HEK293 (cell line): ENCODE data around the gene ADM5.

Experiments
- BCL11B ChIP-seq: fragments of 450-650 bp; formaldehyde crosslinking; IDR thresholded peaks from 2 replicates; pipeline ENCODE4 v1.5.1; 2016; ENCODE audit warnings: low read depth, missing biosample characterization, missing genetic modification characterization
- BCL6B ChIP-seq: fragments of 450-650 bp; formaldehyde crosslinking; IDR thresholded peaks from 2 replicates; pipeline ENCODE4 v1.5.1; 2017; ENCODE audit warnings: missing biosample characterization, missing genetic modification characterization
- GFI1B ChIP-seq: fragments of 450-650 bp; formaldehyde crosslinking; IDR thresholded peaks from 2 replicates; pipeline ENCODE4 v1.5.1; 2016; ENCODE audit warnings: missing biosample characterization, missing genetic modification characterization
- GLIS2 ChIP-seq: fragments of 450-650 bp; formaldehyde crosslinking; IDR thresholded peaks from 2 replicates; pipeline ENCODE4 v1.5.1; 2016; ENCODE audit warnings: missing biosample characterization, missing genetic modification characterization
- HIC1 ChIP-seq: fragments of 450-650 bp; formaldehyde crosslinking; IDR thresholded peaks from 2 replicates; pipeline ENCODE4 v1.5.1; 2016; ENCODE audit warnings: missing biosample characterization, missing genetic modification characterization
- KLF16 ChIP-seq: fragments of 450-650 bp; formaldehyde crosslinking; IDR thresholded peaks from 2 replicates; pipeline ENCODE4 v1.5.1; 2017; ENCODE audit warnings: missing biosample characterization, missing genetic modification characterization
- KLF9 ChIP-seq: fragments of 450-650 bp; formaldehyde crosslinking; IDR thresholded peaks from 2 replicates; pipeline ENCODE4 v1.5.1; 2016; ENCODE audit warnings: missing biosample characterization, missing genetic modification characterization, low read depth
- MEIS1 ChIP-seq: sonication (generic); formaldehyde crosslinking; IDR thresholded peaks from 2 replicates; pipeline ENCODE4 v1.8.1; 2022; ENCODE audit warnings: missing genetic modification reagents, mild to moderate bottlenecking, borderline replicate concordance
- MZF1 ChIP-seq: fragments of 450-650 bp; formaldehyde crosslinking; IDR thresholded peaks from 2 replicates; pipeline ENCODE4 v1.5.1; 2017; ENCODE audit warnings: missing biosample characterization, missing genetic modification characterization, borderline replicate concordance
- OSR2 ChIP-seq: fragments of 450-650 bp; formaldehyde crosslinking; IDR thresholded peaks from 2 replicates; pipeline ENCODE4 v1.5.1; 2016; ENCODE audit warnings: missing biosample characterization, missing genetic modification characterization
- PRDM1 ChIP-seq: fragments of 450-650 bp; formaldehyde crosslinking; IDR thresholded peaks from 2 replicates; pipeline ENCODE4; 2016; ENCODE audit warnings: missing biosample characterization, missing genetic modification characterization
- RBAK ChIP-seq: fragments of 450-650 bp; formaldehyde crosslinking; IDR thresholded peaks from 2 replicates; pipeline ENCODE4 v1.5.1; 2016; ENCODE audit warnings: missing biosample characterization, missing genetic modification characterization
- REPIN1 ChIP-seq: fragments of 450-650 bp; formaldehyde crosslinking; IDR thresholded peaks from 2 replicates; pipeline ENCODE4 v1.5.1; 2017; ENCODE audit warnings: missing biosample characterization, missing genetic modification characterization, low read depth
- SP7 ChIP-seq: fragments of 450-650 bp; formaldehyde crosslinking; IDR thresholded peaks from 2 replicates; pipeline ENCODE4 v1.5.1; 2016; ENCODE audit warnings: missing biosample characterization, missing genetic modification characterization
- YY2 ChIP-seq: fragments of 450-650 bp; formaldehyde crosslinking; IDR thresholded peaks from 2 replicates; pipeline ENCODE4 v1.5.1; 2016; ENCODE audit warnings: missing biosample characterization, missing genetic modification characterization
- ZBTB6 ChIP-seq: fragments of 450-650 bp; formaldehyde crosslinking; IDR thresholded peaks from 2 replicates; pipeline ENCODE4 v1.5.1; 2017; ENCODE audit warnings: missing biosample characterization, missing genetic modification characterization
- ZEB2 ChIP-seq: fragments of 450-650 bp; formaldehyde crosslinking; IDR thresholded peaks from 2 replicates; pipeline ENCODE4 v1.5.1; 2016; ENCODE audit warnings: missing biosample characterization, missing genetic modification characterization
- ZFP41 ChIP-seq: fragments of 450-650 bp; formaldehyde crosslinking; IDR thresholded peaks from 2 replicates; pipeline ENCODE4 v1.5.1; 2016; ENCODE audit warnings: missing biosample characterization, missing genetic modification characterization, borderline replicate concordance
- ZFP69B ChIP-seq: fragments of 450-650 bp; formaldehyde crosslinking; IDR thresholded peaks from 2 replicates; pipeline ENCODE4 v1.5.1; 2016; ENCODE audit warnings: missing biosample characterization, missing genetic modification characterization
- ZNF133 ChIP-seq: fragments of 450-650 bp; formaldehyde crosslinking; IDR thresholded peaks from 2 replicates; pipeline ENCODE4 v1.5.1; 2016; ENCODE audit warnings: missing biosample characterization, missing genetic modification characterization
- ZNF2 ChIP-seq: fragments of 450-650 bp; formaldehyde crosslinking; IDR thresholded peaks from 2 replicates; pipeline ENCODE4 v1.5.1; 2016; ENCODE audit warnings: missing biosample characterization, missing genetic modification characterization
- ZNF391 ChIP-seq: fragments of 450-650 bp; formaldehyde crosslinking; IDR thresholded peaks from 2 replicates; pipeline ENCODE4 v1.5.1; 2016; ENCODE audit warnings: low read depth, missing biosample characterization, missing genetic modification characterization, borderline replicate concordance
- ZNF416 ChIP-seq: fragments of 450-650 bp; formaldehyde crosslinking; IDR thresholded peaks from 2 replicates; pipeline ENCODE4 v1.5.1; 2016; ENCODE audit warnings: missing biosample characterization, missing genetic modification characterization
- ZNF423 ChIP-seq: fragments of 450-650 bp; formaldehyde crosslinking; IDR thresholded peaks from 2 replicates; pipeline ENCODE4 v1.5.1; 2016; ENCODE audit warnings: missing biosample characterization, missing genetic modification characterization
- ZNF558 ChIP-seq: fragments of 450-650 bp; formaldehyde crosslinking; IDR thresholded peaks from 2 replicates; pipeline ENCODE4 v1.5.1; 2016; ENCODE audit warnings: missing biosample characterization, missing genetic modification characterization
- ZNF621 ChIP-seq: fragments of 450-650 bp; formaldehyde crosslinking; IDR thresholded peaks from 2 replicates; pipeline ENCODE4 v1.5.1; 2017; ENCODE audit warnings: missing biosample characterization, missing genetic modification characterization
- ZNF629 ChIP-seq: fragments of 450-650 bp; formaldehyde crosslinking; IDR thresholded peaks from 2 replicates; pipeline ENCODE4 v1.5.1; 2017; ENCODE audit warnings: missing biosample characterization, missing genetic modification characterization
- ZNF664 ChIP-seq: fragments of 450-650 bp; formaldehyde crosslinking; IDR thresholded peaks from 2 replicates; pipeline ENCODE4 v1.5.1; 2016; ENCODE audit warnings: missing biosample characterization, missing genetic modification characterization
- ZNF747 ChIP-seq: fragments of 450-650 bp; formaldehyde crosslinking; IDR thresholded peaks from 2 replicates; pipeline ENCODE4 v1.5.1; 2016; ENCODE audit warnings: missing biosample characterization, missing genetic modification characterization
- ZSCAN16 ChIP-seq: fragments of 450-650 bp; formaldehyde crosslinking; IDR thresholded peaks from 2 replicates; pipeline ENCODE4 v1.5.1; 2016; ENCODE audit warnings: missing biosample characterization, missing genetic modification characterization
- TF ChIP-seq, protein P1 (sequence below): fragments of 450-650 bp; formaldehyde crosslinking; IDR thresholded peaks from 2 replicates; pipeline ENCODE4 v1.5.1; 2017; ENCODE audit warnings: missing biosample characterization, missing genetic modification characterization
- TF ChIP-seq, protein P2 (sequence below): fragments of 450-650 bp; formaldehyde crosslinking; IDR thresholded peaks from 2 replicates; pipeline ENCODE4 v1.5.1; 2016; ENCODE audit warnings: missing biosample characterization, missing genetic modification characterization, low read depth

Gene ADM5

GRCh38 chr19:49664171-49665035 is 25.0 kb upstream of the ADM5 start (continued):
- TF ChIP-seq, protein P1, sequence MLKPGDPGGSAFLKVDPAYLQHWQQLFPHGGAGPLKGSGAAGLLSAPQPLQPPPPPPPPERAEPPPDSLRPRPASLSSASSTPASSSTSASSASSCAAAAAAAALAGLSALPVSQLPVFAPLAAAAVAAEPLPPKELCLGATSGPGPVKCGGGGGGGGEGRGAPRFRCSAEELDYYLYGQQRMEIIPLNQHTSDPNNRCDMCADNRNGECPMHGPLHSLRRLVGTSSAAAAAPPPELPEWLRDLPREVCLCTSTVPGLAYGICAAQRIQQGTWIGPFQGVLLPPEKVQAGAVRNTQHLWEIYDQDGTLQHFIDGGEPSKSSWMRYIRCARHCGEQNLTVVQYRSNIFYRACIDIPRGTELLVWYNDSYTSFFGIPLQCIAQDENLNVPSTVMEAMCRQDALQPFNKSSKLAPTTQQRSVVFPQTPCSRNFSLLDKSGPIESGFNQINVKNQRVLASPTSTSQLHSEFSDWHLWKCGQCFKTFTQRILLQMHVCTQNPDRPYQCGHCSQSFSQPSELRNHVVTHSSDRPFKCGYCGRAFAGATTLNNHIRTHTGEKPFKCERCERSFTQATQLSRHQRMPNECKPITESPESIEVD (tag by site-specific recombination): no peak
- TF ChIP-seq ZNF629 (tag by site-specific recombination): no peak
- TF ChIP-seq GLIS2 (tag by site-specific recombination): no peak
- TF ChIP-seq RBAK (tag by site-specific recombination): no peak
- TF ChIP-seq ZNF558 (tag by site-specific recombination): no peak
- no peak for TF ChIP-seq ZNF391 (tag by site-specific recombination)
- no peak for TF ChIP-seq ZNF133 (tag by site-specific recombination)
- no peak for TF ChIP-seq BCL6B (tag by site-specific recombination)
- no peak for TF ChIP-seq MZF1 (tag by site-specific recombination)
- TF ChIP-seq ZNF664: no peak
- TF ChIP-seq ZNF747 (tag by site-specific recombination): no peak
- no peak for TF ChIP-seq GFI1B (tag by site-specific recombination)
- TF ChIP-seq ZNF2 (tag by site-specific recombination): no peak; the same call in 1 of the 2 replicates
- TF ChIP-seq ZFP69B (tag by site-specific recombination): peak; percentile 99
- TF ChIP-seq SP7 (tag by site-specific recombination): peak; percentile 50; the same call in 1 of the 2 replicates
- TF ChIP-seq BCL11B (tag by site-specific recombination): no peak
- TF ChIP-seq YY2 (tag by site-specific recombination): no peak
- TF ChIP-seq, protein P2, sequence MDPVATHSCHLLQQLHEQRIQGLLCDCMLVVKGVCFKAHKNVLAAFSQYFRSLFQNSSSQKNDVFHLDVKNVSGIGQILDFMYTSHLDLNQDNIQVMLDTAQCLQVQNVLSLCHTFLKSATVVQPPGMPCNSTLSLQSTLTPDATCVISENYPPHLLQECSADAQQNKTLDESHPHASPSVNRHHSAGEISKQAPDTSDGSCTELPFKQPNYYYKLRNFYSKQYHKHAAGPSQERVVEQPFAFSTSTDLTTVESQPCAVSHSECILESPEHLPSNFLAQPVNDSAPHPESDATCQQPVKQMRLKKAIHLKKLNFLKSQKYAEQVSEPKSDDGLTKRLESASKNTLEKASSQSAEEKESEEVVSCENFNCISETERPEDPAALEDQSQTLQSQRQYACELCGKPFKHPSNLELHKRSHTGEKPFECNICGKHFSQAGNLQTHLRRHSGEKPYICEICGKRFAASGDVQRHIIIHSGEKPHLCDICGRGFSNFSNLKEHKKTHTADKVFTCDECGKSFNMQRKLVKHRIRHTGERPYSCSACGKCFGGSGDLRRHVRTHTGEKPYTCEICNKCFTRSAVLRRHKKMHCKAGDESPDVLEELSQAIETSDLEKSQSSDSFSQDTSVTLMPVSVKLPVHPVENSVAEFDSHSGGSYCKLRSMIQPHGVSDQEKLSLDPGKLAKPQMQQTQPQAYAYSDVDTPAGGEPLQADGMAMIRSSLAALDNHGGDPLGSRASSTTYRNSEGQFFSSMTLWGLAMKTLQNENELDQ: no peak
- TF ChIP-seq REPIN1 (tag by site-specific recombination): no peak
- no peak for TF ChIP-seq ZSCAN16
- peak; percentile 80 for TF ChIP-seq ZNF423 (tag by site-specific recombination)
- TF ChIP-seq ZBTB6 (tag by site-specific recombination): no peak
- no peak for TF ChIP-seq KLF16
- no peak for TF ChIP-seq ZNF416 (tag by site-specific recombination)
- TF ChIP-seq HIC1 (tag by site-specific recombination): peak; percentile 90
- TF ChIP-seq ZNF621 (tag by site-specific recombination): no peak
- no peak for TF ChIP-seq ZEB2
- TF ChIP-seq MEIS1 (CRISPR knock-in tag): no peak
- TF ChIP-seq KLF9 (tag by site-specific recombination): peak; percentile 77
- TF ChIP-seq ZFP41 (tag by site-specific recombination): no peak
- TF ChIP-seq OSR2: no peak
- TF ChIP-seq PRDM1 (tag by site-specific recombination): no peak
